ENCODE measurements around the gene RAMP3.

Gene RAMP3

GRCh38 chr7:45211066-45211465 is 53.5 kb downstream of the RAMP3 start:
- Histone ChIP-seq H3K27me3 (ENCODE audit: insufficient read depth, low read depth, severe bottlenecking) (no peaks in the 10 kb centered on the region), H3K4me3 (ENCODE audit: low read depth, low read length) (no peak overlapping the region), H3K36me3 (no peaks in the 10 kb centered on the region), H3K27ac (no peak overlapping the region), H3K9me3 (ENCODE audit: severe bottlenecking) (no peaks in the 10 kb centered on the region)
- DNase-seq = no peak
- TF ChIP-seq, protein P1, sequence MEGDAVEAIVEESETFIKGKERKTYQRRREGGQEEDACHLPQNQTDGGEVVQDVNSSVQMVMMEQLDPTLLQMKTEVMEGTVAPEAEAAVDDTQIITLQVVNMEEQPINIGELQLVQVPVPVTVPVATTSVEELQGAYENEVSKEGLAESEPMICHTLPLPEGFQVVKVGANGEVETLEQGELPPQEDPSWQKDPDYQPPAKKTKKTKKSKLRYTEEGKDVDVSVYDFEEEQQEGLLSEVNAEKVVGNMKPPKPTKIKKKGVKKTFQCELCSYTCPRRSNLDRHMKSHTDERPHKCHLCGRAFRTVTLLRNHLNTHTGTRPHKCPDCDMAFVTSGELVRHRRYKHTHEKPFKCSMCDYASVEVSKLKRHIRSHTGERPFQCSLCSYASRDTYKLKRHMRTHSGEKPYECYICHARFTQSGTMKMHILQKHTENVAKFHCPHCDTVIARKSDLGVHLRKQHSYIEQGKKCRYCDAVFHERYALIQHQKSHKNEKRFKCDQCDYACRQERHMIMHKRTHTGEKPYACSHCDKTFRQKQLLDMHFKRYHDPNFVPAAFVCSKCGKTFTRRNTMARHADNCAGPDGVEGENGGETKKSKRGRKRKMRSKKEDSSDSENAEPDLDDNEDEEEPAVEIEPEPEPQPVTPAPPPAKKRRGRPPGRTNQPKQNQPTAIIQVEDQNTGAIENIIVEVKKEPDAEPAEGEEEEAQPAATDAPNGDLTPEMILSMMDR (IDR thresholded peaks at IDR 0.05; ENCODE audit: low read depth, low read length) = no peak

DNA sequence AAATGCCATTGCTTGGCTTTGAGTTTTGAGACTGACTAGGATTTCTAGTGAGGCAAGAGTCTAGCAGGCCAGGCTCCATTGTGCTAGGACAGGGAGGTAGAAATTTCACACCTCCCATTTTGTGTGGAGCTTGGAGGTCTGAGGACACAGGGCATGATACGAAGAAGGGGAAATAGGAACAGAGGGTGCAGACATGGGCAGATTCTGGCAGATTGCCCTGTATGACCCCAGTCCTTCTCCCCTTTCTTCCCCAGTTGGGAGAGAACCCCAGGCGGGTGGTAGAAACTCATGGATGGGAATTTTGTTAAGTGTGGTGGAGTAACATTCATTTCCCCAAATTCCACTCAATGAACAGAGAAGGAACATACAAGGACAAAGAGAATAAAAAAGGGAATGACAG is 54.4 kb downstream of the RAMP3 start:
- H3K9me3 ChIP-seq (ENCODE audit: severe bottlenecking) = no peaks in the 10 kb centered on the region
- no peaks in the 10 kb centered on the region for H3K27me3 ChIP-seq (ENCODE audit: insufficient read depth, low read depth, severe bottlenecking)
- H3K4me3 ChIP-seq (ENCODE audit: low read depth, low read length) = no peak overlapping the region
- H3K36me3 ChIP-seq = no peaks in the 10 kb centered on the region
- no peak overlapping the region for H3K27ac ChIP-seq
- TF ChIP-seq, protein P1 (IDR thresholded peaks at IDR 0.05; ENCODE audit: low read depth, low read length) = no peak
- DNase-seq = no peak

DNA sequence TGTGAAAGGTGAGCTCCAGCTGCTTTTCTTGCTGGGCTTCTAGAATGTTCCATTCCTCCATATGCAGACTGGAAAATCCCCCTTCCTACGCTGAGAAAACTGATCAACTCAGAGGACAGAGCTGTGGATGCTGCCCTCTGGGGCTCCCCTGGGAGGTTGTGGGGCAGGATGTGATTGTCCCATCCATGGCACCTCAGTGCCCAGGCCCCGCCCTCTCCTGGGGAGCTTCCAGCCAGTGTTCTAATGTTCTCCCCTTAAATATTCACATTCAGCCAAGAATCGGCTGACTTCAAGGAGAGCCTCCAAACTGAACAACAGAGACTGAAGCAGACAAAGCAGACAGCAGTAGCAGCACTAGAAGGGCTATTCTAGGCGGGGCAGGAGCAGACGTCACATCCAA is 55.0 kb downstream of the RAMP3 start:
- TF ChIP-seq, protein P1 (IDR thresholded peaks at IDR 0.05; ENCODE audit: low read depth, low read length) = no peak
- Histone ChIP-seq H3K9me3 (ENCODE audit: severe bottlenecking) (no peaks in the 10 kb centered on the region), H3K4me3 (ENCODE audit: low read depth, low read length) (no peak overlapping the region), H3K27ac (no peak overlapping the region), H3K27me3 (ENCODE audit: insufficient read depth, low read depth, severe bottlenecking) (no peaks in the 10 kb centered on the region), H3K36me3 (no peaks in the 10 kb centered on the region)
- no peak for DNase-seq

GRCh38 chr7:45215601-45216062 is 58.0 kb downstream of the RAMP3 start:
- H3K36me3 ChIP-seq = no peaks in the 10 kb centered on the region
- TF ChIP-seq, protein P1 (IDR thresholded peaks at IDR 0.05; ENCODE audit: low read depth, low read length) = no peak
- H3K9me3 ChIP-seq (ENCODE audit: severe bottlenecking) = no peaks in the 10 kb centered on the region
- H3K27me3 ChIP-seq (ENCODE audit: insufficient read depth, low read depth, severe bottlenecking) = no peaks in the 10 kb centered on the region
- H3K27ac ChIP-seq = no peak overlapping the region
- no peak overlapping the region for H3K4me3 ChIP-seq (ENCODE audit: low read depth, low read length)
- DNase-seq = peak; percentile 81

DNA sequence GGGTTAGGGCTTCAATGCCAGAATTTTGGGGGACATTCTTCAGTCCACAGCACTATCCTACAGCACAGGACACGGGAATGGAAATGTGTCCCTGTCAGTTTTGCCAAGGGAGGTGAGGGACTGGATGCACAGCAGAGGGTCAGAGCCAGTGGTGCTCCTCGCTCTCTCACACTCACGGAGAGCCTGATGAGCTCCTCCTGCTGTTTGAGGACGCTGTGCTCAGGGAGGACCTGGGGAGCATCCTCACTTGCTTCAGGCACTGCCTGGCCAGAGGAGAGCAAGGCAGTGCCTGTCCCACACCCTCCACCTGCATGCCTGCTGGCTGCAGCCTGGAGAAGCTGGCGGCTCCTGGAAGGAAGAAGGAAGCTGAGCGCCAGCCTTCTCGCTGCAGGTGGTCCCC is 58.6 kb downstream of the RAMP3 start:
- DNase-seq = no peak
- Histone ChIP-seq H3K27ac (no peak overlapping the region), H3K36me3 (no peaks in the 10 kb centered on the region), H3K4me3 (ENCODE audit: low read depth, low read length) (no peak overlapping the region), H3K9me3 (ENCODE audit: severe bottlenecking) (no peaks in the 10 kb centered on the region), H3K27me3 (ENCODE audit: insufficient read depth, low read depth, severe bottlenecking) (no peaks in the 10 kb centered on the region)
- TF ChIP-seq, protein P1 (IDR thresholded peaks at IDR 0.05; ENCODE audit: low read depth, low read length) = no peak

DNA sequence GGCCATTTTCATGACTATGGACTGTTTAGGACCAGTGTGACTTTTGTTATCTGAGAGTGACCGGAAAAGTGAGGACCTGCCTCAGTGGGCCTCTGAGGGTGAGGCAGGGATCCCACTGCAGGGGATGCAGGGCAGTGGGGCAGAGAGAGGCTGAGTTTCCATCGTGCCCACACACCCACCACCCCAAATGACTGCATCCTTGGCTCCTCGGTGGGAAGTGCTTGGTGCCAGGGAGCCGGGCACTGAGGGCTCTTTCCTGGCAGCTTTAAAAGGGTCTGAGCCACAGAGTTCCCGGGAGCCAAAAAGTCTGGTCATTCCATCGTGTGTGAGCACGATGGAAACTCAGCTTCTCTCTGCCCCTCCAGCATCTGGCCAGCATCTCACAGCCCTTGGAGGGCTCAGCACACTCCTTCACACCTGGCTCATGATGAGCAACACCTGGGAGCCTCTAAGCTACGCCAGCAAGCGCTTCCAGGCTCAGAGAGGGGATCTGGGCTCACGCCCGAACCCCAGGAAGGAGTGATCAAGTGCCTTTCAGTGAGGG is 59.1 kb downstream of the RAMP3 start:
- Histone ChIP-seq H3K27ac (no peak overlapping the region), H3K9me3 (ENCODE audit: severe bottlenecking) (no peaks in the 10 kb centered on the region), H3K36me3 (no peaks in the 10 kb centered on the region), H3K4me3 (ENCODE audit: low read depth, low read length) (no peak overlapping the region), H3K27me3 (ENCODE audit: insufficient read depth, low read depth, severe bottlenecking) (no peaks in the 10 kb centered on the region)
- TF ChIP-seq, protein P1 (IDR thresholded peaks at IDR 0.05; ENCODE audit: low read depth, low read length) = no peak
- DNase-seq = no peak

Measured in WERI-Rb-1 (cell line).